Measurements from ENCODE around the gene CPNE6.

The CPNE6 gene

GRCh38 chr14:24086193-24086955, 15.0 kb downstream of the CPNE6 start:
- DNase-seq (ENCODE audit: low read depth in 2 of 2) = no peak

DNA sequence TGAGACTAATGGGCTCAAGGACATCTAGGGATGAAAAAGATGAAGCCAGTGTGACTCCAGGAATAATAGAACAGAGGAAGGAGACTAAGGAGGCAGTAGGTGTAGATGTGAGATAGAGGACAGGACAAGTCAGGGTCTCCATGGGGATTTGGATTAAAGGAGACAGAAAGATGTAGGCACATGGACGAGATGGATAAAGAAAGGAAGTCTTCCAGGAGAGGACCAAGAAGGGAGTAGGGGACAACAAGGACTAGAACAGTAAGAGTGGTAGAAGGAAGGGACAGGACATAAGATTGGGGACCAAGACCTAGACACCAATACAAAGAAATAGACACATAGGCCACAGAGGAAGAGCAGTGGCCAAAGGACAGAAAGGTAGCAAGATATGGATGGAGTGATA, 15.6 kb downstream of the CPNE6 start:
- no peak for DNase-seq (ENCODE audit: low read depth in 2 of 2)

DNA sequence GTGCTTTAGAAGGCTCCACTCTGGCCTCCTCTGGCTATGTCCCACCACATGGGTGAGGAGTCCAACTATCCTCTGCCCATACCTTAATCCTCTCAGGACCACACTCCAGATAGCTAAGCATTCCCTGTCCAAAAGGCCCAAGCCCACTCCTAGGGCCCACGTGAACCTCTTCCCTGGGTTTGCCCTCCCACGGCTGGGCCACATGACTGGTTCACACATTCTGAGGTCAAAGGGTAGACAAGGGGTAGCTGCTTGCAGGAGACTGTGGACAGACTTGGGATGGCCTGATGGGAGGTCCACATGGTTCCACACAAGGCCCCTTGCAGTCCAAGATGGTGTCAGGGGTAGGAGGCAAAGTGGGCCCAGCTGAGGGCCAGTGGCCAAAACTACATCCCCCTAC, 16.7 kb downstream of the CPNE6 start:
- DNase-seq (ENCODE audit: low read depth in 2 of 2) = no peak

- no peak for DNase-seq (ENCODE audit: low read depth in 2 of 2)
Observed at GRCh38 chr14:24089890-24090289, 18.5 kb downstream of the CPNE6 start.

DNA sequence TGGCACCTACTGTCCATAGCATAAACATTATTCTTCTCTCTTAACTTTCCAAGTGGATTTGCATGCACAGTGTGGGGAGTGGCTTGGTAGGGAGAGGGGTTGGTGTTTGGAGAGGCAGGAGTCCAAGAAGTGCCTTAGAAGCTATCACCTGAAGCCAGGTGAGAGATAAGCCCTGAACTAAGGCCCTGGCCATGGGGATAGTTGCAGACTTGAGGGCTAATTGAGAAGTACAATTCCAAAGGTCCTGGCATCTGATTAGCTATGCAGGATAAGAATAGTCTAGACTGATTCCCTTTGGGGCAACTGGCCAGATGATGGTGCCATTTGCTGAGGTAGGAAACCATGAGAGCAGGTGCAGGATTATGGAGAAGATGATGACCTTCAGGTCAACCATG, 20.7 kb downstream of the CPNE6 start:
- DNase-seq (ENCODE audit: low read depth in 2 of 2) = no peak

DNA sequence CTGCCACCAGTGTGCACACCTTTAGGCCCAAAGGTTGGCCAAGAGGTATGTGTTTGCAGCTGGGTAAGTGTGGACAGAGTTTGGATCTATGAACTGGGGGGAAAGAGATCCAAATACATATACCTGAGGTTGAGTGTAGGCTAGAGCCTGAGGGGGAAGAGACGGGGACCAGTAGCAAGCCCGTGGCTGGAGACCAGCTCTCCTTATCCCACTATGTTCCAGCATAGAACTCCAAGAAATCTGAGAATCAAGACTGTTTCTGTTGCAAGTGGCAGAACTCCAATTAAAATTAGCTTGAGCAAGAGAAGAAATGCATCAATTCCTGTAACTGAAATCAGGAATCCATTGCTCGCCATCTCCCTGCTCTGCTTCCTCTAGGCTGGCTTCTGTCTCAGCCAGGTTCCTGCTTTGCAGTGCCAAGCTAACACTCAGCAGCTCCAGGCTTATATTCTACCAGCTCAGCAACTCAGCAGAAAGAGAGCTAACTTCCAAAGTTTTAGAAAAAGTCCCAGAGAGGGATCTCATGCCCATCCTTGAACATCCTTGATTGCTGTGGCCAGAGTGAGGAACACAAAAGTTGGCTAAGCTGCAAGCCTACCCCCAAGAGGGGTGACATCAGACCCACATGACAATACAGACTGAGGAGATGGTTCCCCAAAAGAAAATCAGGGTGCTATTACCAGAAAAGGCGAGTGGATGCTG, 21.3 kb downstream of the CPNE6 start:
- DNase-seq (ENCODE audit: low read depth in 2 of 2) = no peak

GRCh38 chr14:24093207-24093900, 22.0 kb downstream of the CPNE6 start:
- no peak for DNase-seq (ENCODE audit: low read depth in 2 of 2)

GRCh38 chr14:24093901-24094840, 22.8 kb downstream of the CPNE6 start, which contains the start of gene PCK2:
Gene PCK2, plus strand, starts transcription at chr14:24094311. Its CDS starts 95 bp downstream, at chr14:24094406.
- DNase-seq (ENCODE audit: low read depth in 2 of 2) = peak; percentile 71 to 72

DNA sequence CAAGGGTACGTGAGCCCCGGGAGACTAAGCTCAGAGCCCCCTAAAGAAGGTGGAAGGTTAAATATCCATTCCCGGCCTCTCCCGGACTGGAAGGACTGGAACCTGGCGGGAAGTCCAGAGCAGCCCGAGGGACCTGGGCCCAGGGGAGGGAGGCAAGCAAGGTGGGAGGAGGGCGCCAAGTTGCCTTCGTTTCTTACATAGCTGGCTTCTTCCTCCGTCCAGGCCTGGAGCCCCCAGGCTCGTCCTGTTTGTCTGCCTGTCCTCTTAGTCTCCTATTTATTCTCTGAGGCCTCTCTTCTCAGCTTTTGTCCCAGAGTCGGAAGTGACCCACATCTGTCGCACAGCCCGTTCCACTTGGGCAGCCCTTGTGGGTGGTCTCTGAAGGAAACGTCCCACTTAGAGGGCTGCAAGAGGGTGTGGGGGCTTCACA, 23.5 kb downstream of the CPNE6 start:
- no peak for DNase-seq (ENCODE audit: low read depth in 2 of 2)

GRCh38 chr14:24095271-24096068, 24.1 kb downstream of the CPNE6 start:
- DNase-seq (ENCODE audit: low read depth in 2 of 2) = peak in 1 of 2 donors; percentile 29

- no peak for DNase-seq (ENCODE audit: low read depth in 2 of 2)
Observed at GRCh38 chr14:24096545-24097181, 25.3 kb downstream of the CPNE6 start.

GRCh38 chr14:24098229-24098926, 27.0 kb downstream of the CPNE6 start:
- no peak for DNase-seq (ENCODE audit: low read depth in 2 of 2)

- DNase-seq (ENCODE audit: low read depth in 2 of 2) = no peak
Observed at GRCh38 chr14:24098927-24099813, 27.8 kb downstream of the CPNE6 start.

DNA sequence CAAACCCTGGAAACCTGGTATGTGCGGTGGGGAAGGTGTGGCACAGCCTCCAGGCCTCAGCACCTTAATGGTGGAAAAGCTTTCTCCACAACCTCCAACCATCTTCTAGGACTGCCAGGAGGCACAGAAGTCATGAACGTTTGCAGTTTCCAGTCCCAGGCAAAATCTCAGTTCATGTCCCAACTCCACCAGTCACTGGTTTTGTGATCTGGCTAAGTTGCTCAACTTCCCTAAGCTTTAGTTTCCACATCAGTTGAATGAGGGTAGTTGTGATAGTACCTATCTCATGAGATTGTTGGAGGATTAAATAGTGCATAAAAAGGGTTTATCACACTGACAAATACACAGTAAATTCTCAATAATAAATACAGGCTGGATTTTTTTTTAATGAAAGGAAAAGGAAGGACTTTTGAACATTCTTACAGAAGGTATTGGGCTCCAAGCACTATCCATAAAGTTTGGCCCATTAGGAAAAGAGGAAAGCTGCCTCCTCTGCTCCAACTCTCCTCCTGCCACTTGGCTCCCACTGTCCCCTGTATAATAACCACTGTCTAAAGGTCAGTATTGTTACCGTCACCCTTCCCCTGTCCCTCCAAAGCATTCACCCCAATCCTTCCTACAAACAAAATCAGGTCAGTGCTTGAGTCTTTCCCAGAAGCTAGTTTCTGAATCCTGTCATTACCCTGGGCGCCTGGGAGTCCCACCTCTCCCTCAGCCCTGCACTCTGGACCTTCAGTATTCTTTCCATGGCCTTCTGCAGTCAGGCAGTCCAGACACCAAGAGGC, 29.0 kb downstream of the CPNE6 start:
- no peak for DNase-seq (ENCODE audit: low read depth in 2 of 2)

- DNase-seq (ENCODE audit: low read depth in 2 of 2) = no peak
Observed at GRCh38 chr14:24100982-24101494, 29.7 kb downstream of the CPNE6 start.

DNA sequence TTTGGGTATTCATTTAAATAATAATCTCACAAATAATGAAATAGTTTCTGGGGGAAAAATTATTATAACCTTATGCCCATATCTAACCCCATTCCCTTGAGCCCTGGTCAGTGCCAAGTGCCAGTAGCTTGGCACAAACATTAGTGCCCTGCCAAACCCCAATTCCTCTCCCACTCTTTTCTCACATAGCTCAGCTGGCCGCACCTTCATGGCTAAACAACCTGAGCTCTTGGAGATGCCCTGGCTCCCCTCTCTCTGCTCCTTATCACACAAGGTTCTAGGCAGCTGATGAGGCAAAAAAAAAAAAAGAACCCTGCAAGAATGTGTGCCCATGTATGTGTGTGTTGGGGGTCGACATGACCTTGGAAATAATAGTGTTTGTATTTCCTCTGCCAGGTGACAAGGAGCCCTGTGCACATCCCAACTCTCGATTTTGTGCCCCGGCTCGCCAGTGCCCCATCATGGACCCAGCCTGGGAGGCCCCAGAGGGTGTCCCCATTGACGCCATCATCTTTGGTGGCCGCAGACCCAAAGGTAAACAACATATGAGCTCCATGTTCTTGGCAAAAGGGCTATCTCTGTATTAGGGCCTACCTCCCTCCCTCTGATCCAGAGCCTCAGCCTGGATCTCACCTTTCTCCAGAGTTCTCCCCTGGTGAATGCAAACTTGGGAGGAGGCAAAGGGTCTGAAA, 31.1 kb downstream of the CPNE6 start:
- no peak for DNase-seq (ENCODE audit: low read depth in 2 of 2)

DNA sequence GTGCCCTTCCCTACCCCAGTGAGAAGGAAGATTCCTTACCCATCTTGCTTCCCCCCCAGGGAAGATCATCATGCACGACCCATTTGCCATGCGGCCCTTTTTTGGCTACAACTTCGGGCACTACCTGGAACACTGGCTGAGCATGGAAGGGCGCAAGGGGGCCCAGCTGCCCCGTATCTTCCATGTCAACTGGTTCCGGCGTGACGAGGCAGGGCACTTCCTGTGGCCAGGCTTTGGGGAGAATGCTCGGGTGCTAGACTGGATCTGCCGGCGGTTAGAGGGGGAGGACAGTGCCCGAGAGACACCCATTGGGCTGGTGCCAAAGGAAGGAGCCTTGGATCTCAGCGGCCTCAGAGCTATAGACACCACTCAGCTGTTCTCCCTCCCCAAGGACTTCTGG, 32.1 kb downstream of the CPNE6 start:
- no peak for DNase-seq (ENCODE audit: low read depth in 2 of 2)
